GM13976 (cell line): Measurements from ENCODE around the gene RHPN2.
"Not testable (repeated sequence)": the region's sequence is repeated elsewhere in the genome, so short reads cannot be mapped to it uniquely, and the experiment has no call there.

ENCODE experiments used
- DNase-seq: peaks from one replicate; pipeline ENCODE4 v3.0.0; 2012; ENCODE audit warnings: low spot score
- in situ Hi-C: fragments of 300-500 bp; cut with MboI; formaldehyde crosslinking; loops from one replicate; pipeline ENCODE4 v1.12.0; 2022; ENCODE audit warnings: low sequenced_read_pairs, mixed read lengths, inconsistent platforms; ENCODE audit not compliant: unreplicated experiment
- TF ChIP-seq, protein P1 (sequence below): IDR thresholded peaks from 2 replicates; pipeline ENCODE4 v1.5.1; 2012; ENCODE audit warnings: borderline replicate concordance, mild to moderate bottlenecking; ENCODE audit not compliant: insufficient read depth; ENCODE audit errors: extremely low read depth, missing control alignments, control extremely low read depth

RHPN2 gene

GRCh38 chr19:33000910-33001309, 63.8 kb downstream of the RHPN2 start:
- in situ Hi-C loops = no loop called here
- TF ChIP-seq, protein P1, sequence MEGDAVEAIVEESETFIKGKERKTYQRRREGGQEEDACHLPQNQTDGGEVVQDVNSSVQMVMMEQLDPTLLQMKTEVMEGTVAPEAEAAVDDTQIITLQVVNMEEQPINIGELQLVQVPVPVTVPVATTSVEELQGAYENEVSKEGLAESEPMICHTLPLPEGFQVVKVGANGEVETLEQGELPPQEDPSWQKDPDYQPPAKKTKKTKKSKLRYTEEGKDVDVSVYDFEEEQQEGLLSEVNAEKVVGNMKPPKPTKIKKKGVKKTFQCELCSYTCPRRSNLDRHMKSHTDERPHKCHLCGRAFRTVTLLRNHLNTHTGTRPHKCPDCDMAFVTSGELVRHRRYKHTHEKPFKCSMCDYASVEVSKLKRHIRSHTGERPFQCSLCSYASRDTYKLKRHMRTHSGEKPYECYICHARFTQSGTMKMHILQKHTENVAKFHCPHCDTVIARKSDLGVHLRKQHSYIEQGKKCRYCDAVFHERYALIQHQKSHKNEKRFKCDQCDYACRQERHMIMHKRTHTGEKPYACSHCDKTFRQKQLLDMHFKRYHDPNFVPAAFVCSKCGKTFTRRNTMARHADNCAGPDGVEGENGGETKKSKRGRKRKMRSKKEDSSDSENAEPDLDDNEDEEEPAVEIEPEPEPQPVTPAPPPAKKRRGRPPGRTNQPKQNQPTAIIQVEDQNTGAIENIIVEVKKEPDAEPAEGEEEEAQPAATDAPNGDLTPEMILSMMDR = no peak
- no peak for DNase-seq

DNA sequence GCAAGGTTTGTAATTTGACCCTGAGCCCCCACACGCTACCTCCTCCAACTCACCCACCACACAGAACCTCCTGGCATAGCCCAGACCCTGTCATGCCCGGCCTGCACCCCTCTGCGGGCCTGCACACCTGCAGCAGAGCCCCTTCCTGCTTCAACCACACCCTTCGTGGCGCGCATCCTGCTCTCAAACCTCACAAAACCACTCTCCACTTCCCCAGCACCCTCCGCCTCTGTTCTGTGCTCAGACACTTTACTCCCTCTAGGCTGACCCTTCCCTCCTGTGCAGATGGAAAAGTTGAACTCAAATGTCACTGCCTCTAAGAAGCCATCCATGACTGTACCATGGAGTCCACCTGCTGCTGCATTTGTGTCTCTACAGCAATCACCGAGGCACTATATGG, 64.2 kb downstream of the RHPN2 start:
- DNase-seq = no peak
- in situ Hi-C loops = no loop called here
- TF ChIP-seq, protein P1 = no peak

- in situ Hi-C loops = no loop called here
- no peak for DNase-seq
- TF ChIP-seq, protein P1 = no peak
Measured at GRCh38 chr19:32998722-32999121, 66.0 kb downstream of the RHPN2 start.

GRCh38 chr19:32997716-32998355, 66.9 kb downstream of the RHPN2 start:
- no peak for DNase-seq
- TF ChIP-seq, protein P1 = no peak
- in situ Hi-C loops = no loop called here

- in situ Hi-C loops, DNase-seq: not testable (repeated sequence)
Measured at GRCh38 chr19:32997061-32997464, 67.6 kb downstream of the RHPN2 start.

- DNase-seq, in situ Hi-C loops: not testable (repeated sequence)
Measured at GRCh38 chr19:32995966-32996365, 68.7 kb downstream of the RHPN2 start.

DNA sequence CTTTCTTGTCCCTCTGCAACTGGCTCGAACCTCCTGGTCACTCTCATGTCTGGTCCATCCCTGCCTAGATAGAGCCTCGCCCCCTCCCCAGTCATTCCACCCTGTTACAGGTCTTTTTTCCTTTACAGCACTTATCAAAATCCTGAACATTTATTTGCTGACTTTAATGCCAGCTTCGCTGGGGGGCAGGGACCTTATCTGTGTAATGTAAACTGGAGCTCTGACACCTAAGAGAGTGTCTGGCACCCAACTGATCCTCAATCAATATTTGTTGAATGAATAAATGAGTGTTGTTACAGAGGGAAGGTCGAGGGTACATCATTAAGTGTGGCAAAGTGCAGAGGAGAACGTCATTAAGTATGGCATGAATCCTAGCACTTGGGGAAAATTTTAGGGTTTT, 76.0 kb downstream of the RHPN2 start:
- in situ Hi-C loops = no loop called here
- no peak for DNase-seq
- TF ChIP-seq, protein P1 = no peak

DNA sequence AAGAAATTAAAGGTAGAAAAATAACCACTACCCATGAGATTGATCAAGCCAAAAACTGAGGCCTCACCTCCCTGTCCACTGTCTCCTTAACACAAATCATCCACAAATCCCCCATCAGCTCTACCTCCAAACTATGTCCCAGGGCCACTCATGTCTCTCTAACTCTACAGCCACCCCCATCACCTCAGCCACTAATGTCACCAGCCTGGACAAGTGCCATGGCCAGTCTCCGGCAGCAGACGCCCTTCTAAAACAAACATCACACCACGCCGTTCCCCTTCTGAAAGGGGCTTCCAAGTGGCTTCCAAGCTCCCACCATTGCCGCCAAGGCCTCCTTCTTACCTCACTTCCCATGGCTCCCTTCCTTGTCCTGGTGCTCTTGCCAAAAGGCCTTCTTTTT, 76.4 kb downstream of the RHPN2 start:
- DNase-seq, in situ Hi-C loops: not testable (repeated sequence)

- in situ Hi-C loops = not testable (repeated sequence)
Measured at GRCh38 chr19:32982488-32982887, 82.2 kb downstream of the RHPN2 start.

GRCh38 chr19:32979807-32980206, 84.9 kb downstream of the RHPN2 start:
- in situ Hi-C loops = loop anchor here (10.0 kb wide), 1 partner anchor 135 kb away; no protein-coding TSS in a partner anchor
- DNase-seq = not testable (repeated sequence)

More at GRCh38 chr19:32982488-32982887, 82.2 kb downstream of the RHPN2 start:
- DNase-seq = not testable (repeated sequence)

- not testable (repeated sequence) for DNase-seq
- in situ Hi-C loops = loop anchor here (10.0 kb wide), 1 partner anchor 137 kb away; no protein-coding TSS in a partner anchor
Measured at GRCh38 chr19:32977813-32978212, 86.9 kb downstream of the RHPN2 start.
